Effector CD8-positive, alpha-beta T cell (primary cell): ENCODE measurements around the gene NFE2L3.
"Not testable (repeated sequence)": the region's sequence is repeated elsewhere in the genome, so short reads cannot be mapped to it uniquely, and the experiment has no call there.

ENCODE experiments used
- DNase-seq: peaks from one replicate; lab custom pipeline; 2025; lab: John Stamatoyannopoulos, UW

The NFE2L3 gene

GRCh38 chr7:26168458-26169023, 16.5 kb downstream of the NFE2L3 start:
- no peak for DNase-seq

GRCh38 chr7:26169271-26169670, 17.3 kb downstream of the NFE2L3 start:
- DNase-seq: no peak

GRCh38 chr7:26170663-26171062, 18.7 kb downstream of the NFE2L3 start:
- DNase-seq: no peak

- DNase-seq: no peak
Measured at GRCh38 chr7:26171601-26172000, 19.6 kb downstream of the NFE2L3 start.

- DNase-seq: no peak
Measured at GRCh38 chr7:26172048-26172447, 20.1 kb downstream of the NFE2L3 start.

GRCh38 chr7:26175903-26176302, 23.9 kb downstream of the NFE2L3 start:
- not testable (repeated sequence) for DNase-seq

GRCh38 chr7:26176696-26177095, 24.7 kb downstream of the NFE2L3 start:
- DNase-seq: not testable (repeated sequence)

GRCh38 chr7:26177269-26177668, 25.3 kb downstream of the NFE2L3 start:
- DNase-seq: not testable (repeated sequence)

GRCh38 chr7:26178272-26178960, 26.4 kb downstream of the NFE2L3 start:
- no peak for DNase-seq

GRCh38 chr7:26179422-26179821, 27.4 kb downstream of the NFE2L3 start:
- DNase-seq: no peak

GRCh38 chr7:26179826-26180497, 28.0 kb downstream of the NFE2L3 start:
- no peak for DNase-seq

- no peak for DNase-seq
Measured at GRCh38 chr7:26180792-26181198, 28.8 kb downstream of the NFE2L3 start.

- no peak for DNase-seq
Measured at GRCh38 chr7:26181474-26182227, 29.7 kb downstream of the NFE2L3 start.

- no peak for DNase-seq
Measured at GRCh38 chr7:26182283-26182682, 30.3 kb downstream of the NFE2L3 start.

GRCh38 chr7:26182706-26183105, 30.7 kb downstream of the NFE2L3 start:
- no peak for DNase-seq

GRCh38 chr7:26183545-26184280, 31.7 kb downstream of the NFE2L3 start:
- no peak for DNase-seq

GRCh38 chr7:26184281-26185101, 32.5 kb downstream of the NFE2L3 start:
- not testable (repeated sequence) for DNase-seq

GRCh38 chr7:26185131-26185843, 33.3 kb downstream of the NFE2L3 start:
- DNase-seq: no peak

- DNase-seq: no peak
Measured at GRCh38 chr7:26185844-26186180, 33.8 kb downstream of the NFE2L3 start.
